ENCODE data around the gene DICER1. TPM values are rescaled to one million over a fixed set of nuclear protein-coding genes. Genes with fewer than 3 reads are reported as not detected.
A peak's percentile ranks its signal among the peaks of the same experiment; 100 is the strongest.

Gene DICER1
- total RNA-seq, 1 experiment from 2014 or later: 32.7 TPM

DNA sequence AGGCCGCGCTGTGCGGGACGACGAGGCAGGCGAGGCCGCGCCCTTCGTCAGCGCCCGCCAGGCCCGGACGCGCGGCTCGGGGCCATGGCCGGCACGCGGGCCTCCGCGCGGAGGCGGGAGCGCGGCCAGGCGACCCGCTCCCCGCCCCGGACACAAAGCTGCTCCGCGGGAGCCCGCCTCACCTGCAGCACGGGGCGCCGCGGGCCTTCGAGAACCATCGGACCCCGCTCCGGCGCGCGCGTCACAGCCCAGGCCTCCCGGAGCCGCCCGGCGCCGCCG is 342 bp downstream of the DICER1 start:
- peaks cover 4% of the 10 kb centered on the region; the same call in 1 of the 2 replicates for H3K36me3 ChIP-seq (ENCODE audit: control insufficient read depth, insufficient read depth, low read length)
- in situ Hi-C loops (cut with HindIII; ENCODE audit: low pct_unique_long_range_greater_than_20kb, low sequenced_read_pairs): no loop called here
- no peak for TF ChIP-seq TCF7L2 (IDR thresholded peaks at IDR 0.05; ENCODE audit: low read depth, low read length)
- TF ChIP-seq POLR2AphosphoS5 (IDR thresholded peaks at IDR 0.05; ENCODE audit: low read depth, low read length): no peak
- TF ChIP-seq, protein P1, sequence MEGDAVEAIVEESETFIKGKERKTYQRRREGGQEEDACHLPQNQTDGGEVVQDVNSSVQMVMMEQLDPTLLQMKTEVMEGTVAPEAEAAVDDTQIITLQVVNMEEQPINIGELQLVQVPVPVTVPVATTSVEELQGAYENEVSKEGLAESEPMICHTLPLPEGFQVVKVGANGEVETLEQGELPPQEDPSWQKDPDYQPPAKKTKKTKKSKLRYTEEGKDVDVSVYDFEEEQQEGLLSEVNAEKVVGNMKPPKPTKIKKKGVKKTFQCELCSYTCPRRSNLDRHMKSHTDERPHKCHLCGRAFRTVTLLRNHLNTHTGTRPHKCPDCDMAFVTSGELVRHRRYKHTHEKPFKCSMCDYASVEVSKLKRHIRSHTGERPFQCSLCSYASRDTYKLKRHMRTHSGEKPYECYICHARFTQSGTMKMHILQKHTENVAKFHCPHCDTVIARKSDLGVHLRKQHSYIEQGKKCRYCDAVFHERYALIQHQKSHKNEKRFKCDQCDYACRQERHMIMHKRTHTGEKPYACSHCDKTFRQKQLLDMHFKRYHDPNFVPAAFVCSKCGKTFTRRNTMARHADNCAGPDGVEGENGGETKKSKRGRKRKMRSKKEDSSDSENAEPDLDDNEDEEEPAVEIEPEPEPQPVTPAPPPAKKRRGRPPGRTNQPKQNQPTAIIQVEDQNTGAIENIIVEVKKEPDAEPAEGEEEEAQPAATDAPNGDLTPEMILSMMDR (IDR thresholded peaks at IDR 0.05): no peak
- no peak for TF ChIP-seq SIN3A (IDR thresholded peaks at IDR 0.05; ENCODE audit: borderline replicate concordance, insufficient read depth, low read depth, low read length)
- TF ChIP-seq, protein P2, sequence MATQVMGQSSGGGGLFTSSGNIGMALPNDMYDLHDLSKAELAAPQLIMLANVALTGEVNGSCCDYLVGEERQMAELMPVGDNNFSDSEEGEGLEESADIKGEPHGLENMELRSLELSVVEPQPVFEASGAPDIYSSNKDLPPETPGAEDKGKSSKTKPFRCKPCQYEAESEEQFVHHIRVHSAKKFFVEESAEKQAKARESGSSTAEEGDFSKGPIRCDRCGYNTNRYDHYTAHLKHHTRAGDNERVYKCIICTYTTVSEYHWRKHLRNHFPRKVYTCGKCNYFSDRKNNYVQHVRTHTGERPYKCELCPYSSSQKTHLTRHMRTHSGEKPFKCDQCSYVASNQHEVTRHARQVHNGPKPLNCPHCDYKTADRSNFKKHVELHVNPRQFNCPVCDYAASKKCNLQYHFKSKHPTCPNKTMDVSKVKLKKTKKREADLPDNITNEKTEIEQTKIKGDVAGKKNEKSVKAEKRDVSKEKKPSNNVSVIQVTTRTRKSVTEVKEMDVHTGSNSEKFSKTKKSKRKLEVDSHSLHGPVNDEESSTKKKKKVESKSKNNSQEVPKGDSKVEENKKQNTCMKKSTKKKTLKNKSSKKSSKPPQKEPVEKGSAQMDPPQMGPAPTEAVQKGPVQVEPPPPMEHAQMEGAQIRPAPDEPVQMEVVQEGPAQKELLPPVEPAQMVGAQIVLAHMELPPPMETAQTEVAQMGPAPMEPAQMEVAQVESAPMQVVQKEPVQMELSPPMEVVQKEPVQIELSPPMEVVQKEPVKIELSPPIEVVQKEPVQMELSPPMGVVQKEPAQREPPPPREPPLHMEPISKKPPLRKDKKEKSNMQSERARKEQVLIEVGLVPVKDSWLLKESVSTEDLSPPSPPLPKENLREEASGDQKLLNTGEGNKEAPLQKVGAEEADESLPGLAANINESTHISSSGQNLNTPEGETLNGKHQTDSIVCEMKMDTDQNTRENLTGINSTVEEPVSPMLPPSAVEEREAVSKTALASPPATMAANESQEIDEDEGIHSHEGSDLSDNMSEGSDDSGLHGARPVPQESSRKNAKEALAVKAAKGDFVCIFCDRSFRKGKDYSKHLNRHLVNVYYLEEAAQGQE (IDR thresholded peaks at IDR 0.05; ENCODE audit: insufficient read depth in 1 of 2, low read depth in 2 of 2, low read length in 1 of 2): no peak
- intact Hi-C loops (cut with micrococcal nuclease; ENCODE audit: unreplicated experiment): no loop called here
- ChIA-PET POLR2A (no interaction called here), CTCF (no interaction called here)
- peak overlapping the region; percentile 70 to 73 for H3K4me3 ChIP-seq (ENCODE audit: low read depth in 2 of 2, low read length in 2 of 2)
- no peak overlapping the region for H3K27ac ChIP-seq (ENCODE audit: low read length)
- peaks cover 16% of the 10 kb centered on the region for H3K4me1 ChIP-seq (ENCODE audit: control insufficient read depth, insufficient read depth, low read length)
- no peak for DNase-seq (ENCODE audit: low read depth, low spot score)
- H3K27me3 ChIP-seq (ENCODE audit: control insufficient read depth, insufficient read depth, low read length): no peaks in the 10 kb centered on the region
- no peaks in the 10 kb centered on the region for H3K9me3 ChIP-seq (ENCODE audit: control insufficient read depth, insufficient read depth, low read depth, low read length)
- ATAC-seq: peak; percentile 57
- BruUV-seq (replicated peaks): no TSS peak

DNA sequence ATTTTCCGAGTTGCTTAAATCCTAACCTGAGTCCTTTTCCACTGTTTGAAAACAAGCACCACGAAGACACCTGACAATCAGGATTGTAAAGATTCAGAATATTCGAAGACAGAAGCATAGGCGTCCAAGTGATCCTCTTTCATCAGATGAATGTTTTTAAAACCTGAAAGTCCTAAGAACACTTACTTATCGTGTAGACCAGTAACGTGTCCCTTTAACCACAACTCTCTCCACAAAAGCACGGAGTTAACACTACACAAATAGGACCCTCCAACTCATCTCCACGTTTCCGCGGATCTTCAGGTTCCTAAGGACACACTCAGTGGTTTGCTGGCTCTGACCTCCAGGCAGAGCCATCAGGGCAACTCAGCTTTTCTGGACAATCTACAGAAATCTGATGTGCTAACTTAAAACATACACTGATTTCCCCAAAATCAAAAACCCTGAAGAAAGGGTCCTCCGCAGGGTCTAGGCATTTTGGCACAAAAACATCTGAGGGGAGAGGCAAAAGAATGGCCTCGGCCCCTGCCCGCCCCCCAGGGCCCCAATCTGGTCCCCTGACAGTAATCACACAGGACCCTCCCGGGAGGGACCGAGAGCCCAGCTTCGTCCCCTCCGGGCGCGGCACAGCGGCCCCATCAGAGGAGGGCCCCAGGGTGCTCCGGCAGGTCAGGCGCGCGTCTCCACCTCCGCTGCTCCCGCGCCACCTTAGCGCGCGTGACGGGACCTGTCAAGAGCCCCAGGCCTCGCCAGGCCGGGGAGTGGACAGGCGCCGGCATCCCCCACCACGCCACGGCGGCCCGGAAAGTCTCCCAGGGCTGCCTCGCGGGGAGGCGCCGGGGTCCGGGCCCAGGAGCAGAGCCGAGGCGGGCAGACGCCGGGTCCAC is 925 bp downstream of the DICER1 start:
- no TSS peak for BruUV-seq (replicated peaks)
- no peak for DNase-seq (ENCODE audit: low read depth, low spot score)
- TF ChIP-seq TCF7L2 (IDR thresholded peaks at IDR 0.05; ENCODE audit: low read depth, low read length) (no peak), POLR2AphosphoS5 (IDR thresholded peaks at IDR 0.05; ENCODE audit: low read depth, low read length) (no peak), SIN3A (IDR thresholded peaks at IDR 0.05; ENCODE audit: borderline replicate concordance, insufficient read depth, low read depth, low read length) (no peak)
- TF ChIP-seq, protein P1 (IDR thresholded peaks at IDR 0.05): no peak
- TF ChIP-seq, protein P2 (IDR thresholded peaks at IDR 0.05; ENCODE audit: insufficient read depth in 1 of 2, low read depth in 2 of 2, low read length in 1 of 2): no peak
- Histone ChIP-seq H3K36me3 (ENCODE audit: control insufficient read depth, insufficient read depth, low read length) (peaks cover 4% of the 10 kb centered on the region; the same call in 1 of the 2 replicates), H3K4me1 (ENCODE audit: control insufficient read depth, insufficient read depth, low read length) (peaks cover 16% of the 10 kb centered on the region), H3K4me3 (ENCODE audit: low read depth in 2 of 2, low read length in 2 of 2) (peak overlapping the region; percentile 70 to 73), H3K9me3 (ENCODE audit: control insufficient read depth, insufficient read depth, low read depth, low read length) (no peaks in the 10 kb centered on the region), H3K27ac (ENCODE audit: low read length) (peak overlapping the region; percentile 89), H3K27me3 (ENCODE audit: control insufficient read depth, insufficient read depth, low read length) (no peaks in the 10 kb centered on the region)
- ChIA-PET POLR2A (no interaction called here), CTCF (no interaction called here)
- in situ Hi-C loops (cut with HindIII; ENCODE audit: low pct_unique_long_range_greater_than_20kb, low sequenced_read_pairs) (no loop called here), intact Hi-C loops (cut with micrococcal nuclease; ENCODE audit: unreplicated experiment) (no loop called here)
- ATAC-seq: peak; percentile 45
